Gastrocnemius medialis (tissue), 4 donors: ENCODE data around the gene ARHGAP6.

Experiments used
- CTCF ChIP-seq, 5 experiments: fragments of 450-650 bp in 3 of 5; fragments of 200-600 bp in 2 of 5; sonication (generic) in 2 of 5; IDR thresholded peaks in 4 of 5; conservative IDR thresholded peaks in 1 of 5; 1 replicate in 4 of 5; 2 replicates in 1 of 5; pipeline ENCODE4 v1.5.1; 2016 to 2019; ENCODE audit warnings: antibody characterized with exemption in 5 of 5, mild to moderate bottlenecking in 3 of 5, moderate library complexity in 3 of 5
- POLR2A ChIP-seq, 2 donors: fragments of 450-650 bp; IDR thresholded peaks; one replicate each; pipeline ENCODE4 v1.6.1; 2017; ENCODE audit warnings: antibody characterized with exemption in 2 of 2, mild to moderate bottlenecking in 2 of 2, moderate library complexity in 2 of 2

GRCh38 chrX:11100281-11101035, 565.3 kb downstream of the ARHGAP6 start:
- no peak for TF ChIP-seq CTCF (IDR thresholded peaks at IDR 0.05 in 4 of 5, conservative IDR thresholded peaks at IDR 0.05 in 1 of 5)
- no peak for TF ChIP-seq POLR2A (IDR thresholded peaks at IDR 0.05)
